ENCODE measurements around the gene MYCT1. TPM values are rescaled to one million over a fixed set of nuclear protein-coding genes. Genes with fewer than 3 reads are reported as not detected.

Gene MYCT1
- polyA plus RNA-seq, 3 donors = not detected

DNA sequence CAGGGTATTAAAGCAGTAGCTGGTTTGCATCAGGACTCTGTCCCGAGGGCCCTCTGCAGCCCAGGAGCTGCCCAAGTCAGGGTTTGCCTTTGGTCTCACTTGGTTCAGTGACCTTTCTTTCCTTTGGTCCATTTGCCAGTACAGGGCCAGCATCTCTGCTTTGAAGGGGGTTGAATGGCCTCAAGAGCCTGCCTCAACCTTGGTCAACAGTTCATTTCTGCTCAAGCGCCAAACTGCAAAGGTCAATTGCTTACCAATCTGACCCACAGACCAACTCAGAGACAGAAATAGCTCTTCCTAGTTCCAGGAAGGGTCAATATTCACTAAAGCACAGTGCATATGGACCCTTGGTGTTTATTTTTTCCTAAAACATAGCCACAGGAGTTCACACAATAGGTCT lies 72.3 kb downstream of the MYCT1 start:
- H3K9ac ChIP-seq (ENCODE audit: insufficient read depth, low read length, poor library complexity, severe bottlenecking) = no peak overlapping the region
- H4K20me1 ChIP-seq (ENCODE audit: insufficient read depth, low read length) = no peaks in the 10 kb centered on the region
- no peaks in the 10 kb centered on the region for H3K36me3 ChIP-seq (replicated peaks in 1 of 2; ENCODE audit: control insufficient read depth in 1 of 2, insufficient read depth in 2 of 2, low read length in 2 of 2)
- H3K27me3 ChIP-seq (ENCODE audit: control insufficient read depth in 2 of 2, insufficient read depth in 2 of 2, low read length in 2 of 2) = no peaks in the 10 kb centered on the region
- 100% methylated on average over 2 of the region's 2 CpGs for WGBS (ENCODE audit: insufficient coverage)
- no peak overlapping the region for H2AFZ ChIP-seq (ENCODE audit: insufficient read depth, low read depth, low read length, poor library complexity, severe bottlenecking)
- no peak overlapping the region for H3K4me3 ChIP-seq (replicated peaks in 1 of 3; ENCODE audit: low read depth in 2 of 3, low read length in 3 of 3)
- no peaks in the 10 kb centered on the region for H3K9me3 Mint-ChIP-seq
- no peaks in the 10 kb centered on the region for H3K4me1 Mint-ChIP-seq
- no peak overlapping the region for H3K4me3 Mint-ChIP-seq
- H3K4me1 ChIP-seq (ENCODE audit: control insufficient read depth in 1 of 2, insufficient read depth in 2 of 2, low read length in 2 of 2) = no peaks in the 10 kb centered on the region
- H3K27me3 Mint-ChIP-seq (ENCODE audit: low read depth in 3 of 3) = peaks cover 0 to 3% (median 2%) of the 10 kb centered on the region in 3 donors
- no peak overlapping the region for H3K27ac ChIP-seq (ENCODE audit: low read depth in 1 of 2, low read length in 2 of 2)
- TF ChIP-seq, protein P1, sequence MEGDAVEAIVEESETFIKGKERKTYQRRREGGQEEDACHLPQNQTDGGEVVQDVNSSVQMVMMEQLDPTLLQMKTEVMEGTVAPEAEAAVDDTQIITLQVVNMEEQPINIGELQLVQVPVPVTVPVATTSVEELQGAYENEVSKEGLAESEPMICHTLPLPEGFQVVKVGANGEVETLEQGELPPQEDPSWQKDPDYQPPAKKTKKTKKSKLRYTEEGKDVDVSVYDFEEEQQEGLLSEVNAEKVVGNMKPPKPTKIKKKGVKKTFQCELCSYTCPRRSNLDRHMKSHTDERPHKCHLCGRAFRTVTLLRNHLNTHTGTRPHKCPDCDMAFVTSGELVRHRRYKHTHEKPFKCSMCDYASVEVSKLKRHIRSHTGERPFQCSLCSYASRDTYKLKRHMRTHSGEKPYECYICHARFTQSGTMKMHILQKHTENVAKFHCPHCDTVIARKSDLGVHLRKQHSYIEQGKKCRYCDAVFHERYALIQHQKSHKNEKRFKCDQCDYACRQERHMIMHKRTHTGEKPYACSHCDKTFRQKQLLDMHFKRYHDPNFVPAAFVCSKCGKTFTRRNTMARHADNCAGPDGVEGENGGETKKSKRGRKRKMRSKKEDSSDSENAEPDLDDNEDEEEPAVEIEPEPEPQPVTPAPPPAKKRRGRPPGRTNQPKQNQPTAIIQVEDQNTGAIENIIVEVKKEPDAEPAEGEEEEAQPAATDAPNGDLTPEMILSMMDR (IDR thresholded peaks at IDR 0.05) = no peak
- intact Hi-C loops (cut with micrococcal nuclease) = no loop called here
- H3K79me2 ChIP-seq (ENCODE audit: insufficient read depth, low read length) = no peaks in the 10 kb centered on the region
- no peak overlapping the region for H3K27ac Mint-ChIP-seq
- H3K36me3 Mint-ChIP-seq = no peaks in the 10 kb centered on the region
- H3K4me2 ChIP-seq (replicated peaks; ENCODE audit: extremely low read depth, low read length, poor library complexity, severe bottlenecking) = no peak overlapping the region
- DNase-seq = no peak
- H3K9me3 ChIP-seq (replicated peaks in 1 of 2; ENCODE audit: control insufficient read depth in 1 of 2, insufficient read depth in 1 of 2, low read length in 2 of 2) = no peaks in the 10 kb centered on the region

DNA sequence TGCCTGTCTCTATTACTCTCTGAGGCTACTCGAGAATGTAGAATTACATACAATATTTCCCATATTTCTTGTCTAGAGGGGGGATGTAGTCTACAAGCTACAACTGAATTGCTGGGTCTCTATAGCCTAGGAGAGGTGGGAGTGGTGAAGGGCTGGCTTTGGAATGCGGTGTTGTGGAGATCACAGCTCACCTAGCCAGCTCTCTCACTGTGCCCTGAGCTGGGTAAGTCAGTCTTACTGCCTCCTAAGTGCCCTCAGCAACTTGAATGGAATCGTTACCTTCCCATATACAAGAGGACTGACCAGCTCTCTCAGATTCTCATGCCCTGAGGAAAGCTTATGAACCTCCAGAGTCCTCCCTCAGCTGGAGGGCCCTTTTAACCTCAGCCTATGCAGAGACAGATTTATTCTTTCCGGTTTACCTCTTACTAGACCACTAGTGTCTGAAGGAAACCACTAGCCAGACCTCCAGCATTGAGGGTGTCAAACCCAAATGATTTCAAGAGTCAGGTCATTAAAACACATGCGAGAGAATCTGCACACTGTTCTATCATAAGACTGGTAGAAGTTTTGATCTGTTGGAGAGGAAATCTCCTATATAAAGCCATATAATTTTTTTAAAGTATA lies 73.5 kb downstream of the MYCT1 start:
- Histone ChIP-seq H3K27me3 (ENCODE audit: control insufficient read depth in 2 of 2, insufficient read depth in 2 of 2, low read length in 2 of 2) (no peaks in the 10 kb centered on the region), H3K27ac (ENCODE audit: low read depth in 1 of 2, low read length in 2 of 2) (no peak overlapping the region), H3K9me3 (replicated peaks in 1 of 2; ENCODE audit: control insufficient read depth in 1 of 2, insufficient read depth in 1 of 2, low read length in 2 of 2) (no peaks in the 10 kb centered on the region), H2AFZ (ENCODE audit: insufficient read depth, low read depth, low read length, poor library complexity, severe bottlenecking) (no peak overlapping the region), H3K79me2 (ENCODE audit: insufficient read depth, low read length) (no peaks in the 10 kb centered on the region), H3K4me1 (ENCODE audit: control insufficient read depth in 1 of 2, insufficient read depth in 2 of 2, low read length in 2 of 2) (no peaks in the 10 kb centered on the region), H3K36me3 (replicated peaks in 1 of 2; ENCODE audit: control insufficient read depth in 1 of 2, insufficient read depth in 2 of 2, low read length in 2 of 2) (no peaks in the 10 kb centered on the region), H3K4me3 (replicated peaks in 1 of 3; ENCODE audit: low read depth in 2 of 3, low read length in 3 of 3) (no peak overlapping the region), H3K4me2 (replicated peaks; ENCODE audit: extremely low read depth, low read length, poor library complexity, severe bottlenecking) (no peak overlapping the region), H4K20me1 (ENCODE audit: insufficient read depth, low read length) (no peaks in the 10 kb centered on the region), H3K9ac (ENCODE audit: insufficient read depth, low read length, poor library complexity, severe bottlenecking) (no peak overlapping the region)
- no peaks in the 10 kb centered on the region for H3K9me3 Mint-ChIP-seq
- DNase-seq = no peak
- H3K27me3 Mint-ChIP-seq (ENCODE audit: low read depth in 3 of 3) = peaks cover 0 to 1% (median 0%) of the 10 kb centered on the region in 3 donors
- H3K27ac Mint-ChIP-seq = peak overlapping the region in 2 of 7 donors; percentile 18 to 50
- 65% methylated on average over 2 of the region's 5 CpGs for WGBS (ENCODE audit: insufficient coverage)
- TF ChIP-seq, protein P1 (IDR thresholded peaks at IDR 0.05) = no peak
- H3K4me1 Mint-ChIP-seq = no peaks in the 10 kb centered on the region
- intact Hi-C loops (cut with micrococcal nuclease) = no loop called here
- H3K4me3 Mint-ChIP-seq = no peak overlapping the region
- H3K36me3 Mint-ChIP-seq = no peaks in the 10 kb centered on the region

Other genes with a start within 250 kb of the MYCT1 start
- gene SYNE1, start 60.5 kb upstream of the MYCT1 start, polyA plus RNA-seq = 10 to 100 TPM in 1 of 3 donors, 1 to 10 TPM in 2; 3.7 to 24.5 (median 8.1) TPM
- not detected for gene VIP, start 52.9 kb downstream of the MYCT1 start, polyA plus RNA-seq